ENCODE results near the gene SASH1. TPM values are rescaled to one million over a fixed set of nuclear protein-coding genes. Genes with fewer than 3 reads are reported as not detected.

SASH1 gene
- total RNA-seq, 1 experiment from 2014 or later, result 33.2 TPM

- peak; percentile 94 for TF ChIP-seq CTCF (conservative IDR thresholded peaks at IDR 0.05)
- no peaks in the 10 kb centered on the region for H3K9me3 Mint-ChIP-seq
- peaks cover 14 to 19% of the 10 kb centered on the region in 2 experiments for H3K4me1 Mint-ChIP-seq
- Histone ChIP-seq H4K5ac (ENCODE audit: insufficient read length, low read depth, low read length) (no peak overlapping the region), H3K14ac (ENCODE audit: insufficient read depth, low read length) (no peak overlapping the region), H3K9ac (ENCODE audit: extremely low read depth, insufficient read length, low read length) (no peak overlapping the region), H2AFZ (ENCODE audit: low read length) (no peak overlapping the region), H3K18ac (ENCODE audit: insufficient read length, low read depth, low read length) (no peak overlapping the region), H3K9me3 (ENCODE audit: control insufficient read depth, low read depth, low read length) (no peaks in the 10 kb centered on the region), H3K4me1 (ENCODE audit: insufficient read depth, low read length) (no peaks in the 10 kb centered on the region; the same call in 1 of the 2 replicates), H3K27ac (ENCODE audit: insufficient read length, low read depth, low read length) (no peak overlapping the region), H4K91ac (ENCODE audit: insufficient read length, low read depth, low read length) (no peak overlapping the region), H3K79me1 (ENCODE audit: insufficient read depth, low read depth, low read length, poor library complexity, severe bottlenecking) (no peaks in the 10 kb centered on the region), H3K4me2 (ENCODE audit: insufficient read depth, insufficient read length, low read length) (no peak overlapping the region), H2BK120ac (ENCODE audit: low read depth, low read length, poor library complexity, severe bottlenecking) (no peak overlapping the region), H2BK15ac (ENCODE audit: low read depth, low read length) (no peak overlapping the region), H2BK12ac (ENCODE audit: insufficient read length, low read depth, low read length) (no peak overlapping the region), H3K56ac (ENCODE audit: insufficient read length, low read depth, low read length) (no peak overlapping the region), H2BK5ac (ENCODE audit: insufficient read length, low read length) (no peak overlapping the region), H3K4ac (ENCODE audit: low read depth, low read length) (no peak overlapping the region), H4K8ac (replicated peaks; ENCODE audit: insufficient read length, low read depth, low read length) (no peak overlapping the region), H3K79me2 (ENCODE audit: insufficient read depth, low read length) (no peaks in the 10 kb centered on the region), H3T11ph (ENCODE audit: low read length) (no peak overlapping the region), H4K20me1 (ENCODE audit: control insufficient read depth, insufficient read depth, insufficient read length) (no peaks in the 10 kb centered on the region), H2AK5ac (ENCODE audit: insufficient read length, low read length) (no peak overlapping the region), H2BK20ac (ENCODE audit: low read depth, low read length, poor library complexity, severe bottlenecking) (no peak overlapping the region), H3K23ac (ENCODE audit: insufficient read length, low read depth, low read length) (no peak overlapping the region), H3K27me3 (ENCODE audit: insufficient read depth, low read length) (no peaks in the 10 kb centered on the region), H3K23me2 (ENCODE audit: insufficient read length, low read depth, low read length, poor library complexity, severe bottlenecking) (peaks cover 2% of the 10 kb centered on the region)
- no peaks in the 10 kb centered on the region for H3K27me3 Mint-ChIP-seq (ENCODE audit: low read depth)
- no peaks in the 10 kb centered on the region for H3K36me3 Mint-ChIP-seq (ENCODE audit: insufficient read depth in 1 of 3, low read depth in 3 of 3)
- DNase-seq, result peak; percentile 56
- no peak overlapping the region for H3K4me3 Mint-ChIP-seq
- peak overlapping the region in 1 of 3 experiments; percentile 40; a peak in 3 of 7 replicates for H3K27ac Mint-ChIP-seq
- WGBS (ENCODE audit: extremely low coverage, insufficient read length, low lambda C conversion rate), result no CpG with 5 or more reads among the region's 5 CpGs
These were observed 121.8 kb downstream of the SASH1 start for GRCh38 chr6:148464319-148465010.
